BJ (cell line): ENCODE data around the gene TCP11. TPM values are rescaled to one million over a fixed set of nuclear protein-coding genes. Genes with fewer than 3 reads are reported as not detected.
A peak's percentile ranks its signal among the peaks of the same experiment; 100 is the strongest.

Experiments used
- CTCF ChIA-PET: fragments of 350-600 bp; formaldehyde crosslinking; extraction: SDS; loops from one replicate; lab custom pipeline; 2021; ENCODE audit warnings: antibody characterized with exemption, inconsistent platforms; lab: Yijun Ruan, JAX
- POLR2A ChIA-PET: fragments of 300-600 bp; sonication (Branson Sonifier 250); formaldehyde crosslinking; extraction: SDS; loops from one replicate; lab custom pipeline; 2021; ENCODE audit warnings: antibody characterized with exemption; lab: Charles Lee
- DNase-seq: peaks from one replicate; pipeline ENCODE4 v3.0.0-alpha.2; 2011; ENCODE audit warnings: low read depth
- H3K27me3 ChIP-seq: 2 replicates; pipeline ENCODE4 v1.6.0; 2011; ENCODE audit warnings: low read length; ENCODE audit not compliant: control insufficient read depth, insufficient read depth
- H3K36me3 ChIP-seq: 2 replicates; pipeline ENCODE4 v1.5.1; 2011; ENCODE audit warnings: low read length; ENCODE audit not compliant: control insufficient read depth, insufficient read depth
- H3K4me3 ChIP-seq: 2 replicates; pipeline ENCODE4 v1.5.1; 2011; ENCODE audit warnings: low read depth, mild to moderate bottlenecking, control low read depth, low read length
- polyA plus RNA-seq: library from polyadenylated mRNA; depleted of rRNA; stranded (reverse); fragments of >200 nt; gene quantifications from 2 replicates; pipeline ENCODE4 v1.2.3, GENCODE V29; 2011
- TF ChIP-seq, protein P1 (sequence below): IDR thresholded peaks from 2 replicates; pipeline ENCODE4 v1.5.1; 2011; ENCODE audit warnings: low read depth, mild to moderate bottlenecking, control low read depth, inconsistent platforms, low read length, moderate library complexity; ENCODE audit not compliant: insufficient read depth

The TCP11 gene
- polyA plus RNA-seq, 1 experiment, result 0.23 TPM

DNA sequence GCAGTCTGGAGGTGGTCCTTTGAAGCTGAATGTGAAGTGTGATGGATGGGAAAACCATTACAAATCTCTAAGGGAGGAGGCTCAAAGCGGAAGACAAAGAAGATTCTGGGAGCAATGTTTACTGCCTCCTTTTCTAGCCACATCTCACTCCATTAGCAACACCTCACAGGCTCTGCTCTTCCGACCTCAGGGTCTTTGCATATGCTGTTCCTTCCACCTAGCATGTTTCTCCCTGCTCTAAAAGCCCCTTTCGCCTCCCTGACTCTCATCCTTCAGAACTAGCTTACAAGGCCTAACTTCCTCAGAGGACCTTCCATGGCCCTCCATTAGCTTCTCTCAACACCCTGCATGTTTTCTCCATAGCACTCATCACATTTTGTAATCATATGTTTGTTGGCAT, 4.6 kb upstream of the TCP11 start:
- no peak overlapping the region for H3K4me3 ChIP-seq
- H3K27me3 ChIP-seq, result no peaks in the 10 kb centered on the region
- TF ChIP-seq, protein P1, sequence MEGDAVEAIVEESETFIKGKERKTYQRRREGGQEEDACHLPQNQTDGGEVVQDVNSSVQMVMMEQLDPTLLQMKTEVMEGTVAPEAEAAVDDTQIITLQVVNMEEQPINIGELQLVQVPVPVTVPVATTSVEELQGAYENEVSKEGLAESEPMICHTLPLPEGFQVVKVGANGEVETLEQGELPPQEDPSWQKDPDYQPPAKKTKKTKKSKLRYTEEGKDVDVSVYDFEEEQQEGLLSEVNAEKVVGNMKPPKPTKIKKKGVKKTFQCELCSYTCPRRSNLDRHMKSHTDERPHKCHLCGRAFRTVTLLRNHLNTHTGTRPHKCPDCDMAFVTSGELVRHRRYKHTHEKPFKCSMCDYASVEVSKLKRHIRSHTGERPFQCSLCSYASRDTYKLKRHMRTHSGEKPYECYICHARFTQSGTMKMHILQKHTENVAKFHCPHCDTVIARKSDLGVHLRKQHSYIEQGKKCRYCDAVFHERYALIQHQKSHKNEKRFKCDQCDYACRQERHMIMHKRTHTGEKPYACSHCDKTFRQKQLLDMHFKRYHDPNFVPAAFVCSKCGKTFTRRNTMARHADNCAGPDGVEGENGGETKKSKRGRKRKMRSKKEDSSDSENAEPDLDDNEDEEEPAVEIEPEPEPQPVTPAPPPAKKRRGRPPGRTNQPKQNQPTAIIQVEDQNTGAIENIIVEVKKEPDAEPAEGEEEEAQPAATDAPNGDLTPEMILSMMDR, result no peak
- H3K36me3 ChIP-seq, result no peaks in the 10 kb centered on the region
- no peak for DNase-seq
- ChIA-PET CTCF (interaction anchor here (0.6 to 9.8 kb wide), 16 partner anchors 16 to 269 kb away, joined by 3 to 220 read pairs (median 6); partner anchors contain the start of genes SCUBE3 and ZNF76), POLR2A (no interaction called here)

DNA sequence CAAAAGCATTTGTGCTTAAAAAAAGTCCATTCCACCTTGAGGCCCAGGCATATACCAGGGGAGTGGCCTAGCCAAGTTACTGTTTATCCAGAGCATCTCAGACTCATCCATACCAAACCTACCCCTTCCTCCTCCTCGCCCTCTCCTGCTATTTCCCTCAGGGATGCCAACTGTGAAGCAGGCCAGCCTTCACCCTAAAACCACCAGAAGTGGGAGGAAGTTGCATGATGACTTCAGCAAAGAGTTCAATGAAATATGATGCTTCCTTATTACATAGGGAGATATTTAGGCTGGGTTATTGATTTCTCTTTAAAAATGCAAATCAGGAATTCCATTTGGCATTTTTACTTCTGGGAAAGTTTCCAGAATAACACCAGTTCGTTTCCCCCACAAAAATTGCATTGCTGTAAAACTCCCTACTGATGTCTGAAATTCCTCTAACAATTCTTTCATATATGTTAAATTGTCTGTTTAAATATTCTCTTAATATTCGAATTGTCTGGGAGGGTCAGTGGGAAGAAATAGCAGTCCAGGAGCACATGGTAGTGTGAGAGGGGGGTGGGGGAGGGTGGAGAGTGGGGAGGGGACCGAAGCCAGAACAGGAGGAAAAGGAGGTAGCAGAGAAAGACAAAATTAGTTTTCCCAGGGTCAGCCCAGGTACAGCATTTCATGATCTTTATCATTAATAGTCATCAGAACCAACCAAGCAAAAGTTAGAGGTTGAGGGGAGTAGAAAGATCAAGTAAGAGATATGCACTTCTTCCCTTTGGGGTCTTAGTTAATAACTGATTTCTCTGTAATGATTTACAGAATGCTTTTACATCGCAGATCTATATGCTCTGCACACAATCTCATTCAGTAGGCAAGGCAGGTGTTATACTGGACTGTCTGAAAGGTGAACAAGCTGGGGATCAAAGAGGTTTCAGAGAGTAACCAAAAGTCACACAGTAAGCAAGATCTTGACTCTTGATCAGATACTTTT, 1.7 kb upstream of the TCP11 start:
- Histone ChIP-seq H3K27me3 (no peaks in the 10 kb centered on the region), H3K36me3 (no peaks in the 10 kb centered on the region), H3K4me3 (no peak overlapping the region)
- ChIA-PET CTCF (interaction anchor here (1.4 to 9.8 kb wide), 3 partner anchors 61 to 157 kb away, joined by 4 to 220 read pairs (median 9); no protein-coding TSS in a partner anchor), POLR2A (no interaction called here)
- TF ChIP-seq, protein P1, result no peak
- DNase-seq, result no peak

GRCh38 chr6:35140639-35141006, 516 bp downstream of the TCP11 start:
- ChIA-PET CTCF (interaction anchor here (0.7 to 3.6 kb wide), 38 partner anchors 13 to 531 kb away, joined by 3 to 103 read pairs (median 4); partner anchors contain the start of genes ANKS1A, BLTP3A and TAF11), POLR2A (no interaction called here)
- TF ChIP-seq, protein P1, result no peak
- no peaks in the 10 kb centered on the region for H3K36me3 ChIP-seq
- H3K27me3 ChIP-seq, result no peaks in the 10 kb centered on the region
- no peak overlapping the region for H3K4me3 ChIP-seq
- no peak for DNase-seq

- TF ChIP-seq, protein P1, result peak; percentile 74
- POLR2A ChIA-PET, result no interaction called here
- H3K4me3 ChIP-seq, result no peak overlapping the region
- DNase-seq, result no peak
- H3K36me3 ChIP-seq, result no peaks in the 10 kb centered on the region
- CTCF ChIA-PET, result interaction anchor here (0.6 to 3.6 kb wide), 50 partner anchors 8 to 977 kb away, joined by 3 to 103 read pairs (median 4); partner anchors contain the start of genes ANKS1A, BLTP3A, SCUBE3 and TAF11
- no peaks in the 10 kb centered on the region for H3K27me3 ChIP-seq
These were observed 1.1 kb downstream of the TCP11 start for GRCh38 chr6:35139924-35140638.
